ENCODE measurements around the gene FANCM.

DNA sequence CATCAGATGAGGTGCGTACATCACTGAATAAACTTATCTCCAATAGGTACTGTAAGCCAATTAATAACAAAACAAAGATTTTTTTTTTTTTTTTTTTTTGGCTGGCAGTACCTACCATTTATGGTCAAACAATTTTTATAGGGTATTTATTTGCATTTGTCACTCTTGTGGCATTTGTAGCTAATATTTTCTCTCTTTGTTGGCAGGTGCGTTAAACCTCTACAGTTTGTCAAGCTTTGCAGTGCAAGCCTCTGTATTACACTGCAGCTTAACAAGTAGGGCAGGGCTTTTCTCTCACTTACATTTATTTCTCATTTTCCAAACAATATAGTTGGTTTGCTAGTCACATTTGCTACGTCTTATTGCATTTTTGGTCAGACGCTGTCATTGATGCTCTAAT, 39.5 kb upstream of the FANCM start:
- no peak for TF ChIP-seq CTCF (IDR thresholded peaks at IDR 0.05; ENCODE audit: low read depth, low read length, poor library complexity, severe bottlenecking)
- no peak for TF ChIP-seq EZH2phosphoT487 (IDR thresholded peaks at IDR 0.05; ENCODE audit: borderline replicate concordance, low read length)

All from DOHH2 (cell line).